ENCODE measurements around the gene SUPT4H1.

Gene SUPT4H1

DNA sequence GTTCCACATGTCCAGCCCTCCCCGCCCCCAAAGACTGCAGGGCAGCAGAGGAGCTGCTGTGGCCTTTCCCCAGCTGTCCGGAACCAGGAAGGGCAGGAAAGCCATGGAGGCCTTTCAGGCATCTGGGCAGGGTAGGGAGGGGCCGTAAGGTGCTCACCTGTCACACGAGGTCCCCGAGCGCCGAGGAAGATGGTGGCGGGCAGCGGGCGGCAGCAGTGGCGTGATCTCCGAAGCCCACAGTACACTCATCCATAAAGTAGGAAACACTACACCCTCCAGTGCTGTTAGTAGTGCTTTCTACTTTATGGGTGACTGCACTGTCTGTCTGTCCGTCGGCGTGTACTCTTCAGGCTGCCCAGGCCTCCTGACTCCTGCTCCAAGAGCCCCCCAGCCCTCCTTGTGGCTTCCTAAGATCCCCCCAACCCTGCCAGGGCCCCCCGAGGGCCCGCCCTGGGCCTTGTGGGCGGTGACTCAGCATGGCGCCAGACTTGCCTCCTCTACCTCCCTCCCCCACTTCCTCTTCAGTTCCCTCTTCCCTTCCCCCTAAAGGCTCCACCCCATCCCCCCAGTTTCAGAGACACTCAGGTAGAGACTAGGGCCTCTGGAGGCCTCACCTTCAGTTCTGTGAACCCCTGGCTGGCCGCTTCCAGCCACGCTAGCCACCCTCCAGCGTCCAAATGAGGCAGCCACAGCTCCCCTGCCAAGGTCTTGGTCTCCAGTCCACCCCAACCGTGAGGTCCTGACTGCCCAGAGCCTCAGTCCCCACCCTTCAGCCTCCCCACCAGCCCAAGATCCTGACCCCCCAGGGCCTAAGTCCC, 20.8 kb downstream of the SUPT4H1 start:
- DNase-seq: peak in 3 of 51 donors; percentile 5 to 22 (median 16)

DNA sequence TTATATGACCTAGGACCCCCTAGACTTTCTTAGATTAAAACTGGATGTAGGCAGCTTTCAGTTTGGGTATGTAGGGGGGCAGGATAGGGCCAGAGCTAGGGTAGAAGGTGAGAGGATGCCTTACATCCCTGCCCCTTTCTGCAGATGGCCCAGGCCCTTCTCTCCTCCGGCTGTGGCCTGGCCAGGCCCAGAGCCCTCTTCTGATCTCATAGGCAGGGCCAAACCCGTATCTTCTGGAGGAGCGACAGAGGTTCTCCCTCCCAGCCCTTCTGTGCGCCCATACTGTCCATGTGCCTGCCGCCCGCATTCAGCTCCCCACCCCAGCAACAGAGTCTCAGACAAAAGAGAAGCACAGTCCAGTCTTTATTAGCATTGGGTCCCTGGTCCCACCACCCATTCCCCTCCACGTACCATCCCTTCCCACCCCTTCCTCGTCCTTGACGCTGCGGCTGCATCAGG, 21.4 kb downstream of the SUPT4H1 start:
- no peak for DNase-seq

DNA sequence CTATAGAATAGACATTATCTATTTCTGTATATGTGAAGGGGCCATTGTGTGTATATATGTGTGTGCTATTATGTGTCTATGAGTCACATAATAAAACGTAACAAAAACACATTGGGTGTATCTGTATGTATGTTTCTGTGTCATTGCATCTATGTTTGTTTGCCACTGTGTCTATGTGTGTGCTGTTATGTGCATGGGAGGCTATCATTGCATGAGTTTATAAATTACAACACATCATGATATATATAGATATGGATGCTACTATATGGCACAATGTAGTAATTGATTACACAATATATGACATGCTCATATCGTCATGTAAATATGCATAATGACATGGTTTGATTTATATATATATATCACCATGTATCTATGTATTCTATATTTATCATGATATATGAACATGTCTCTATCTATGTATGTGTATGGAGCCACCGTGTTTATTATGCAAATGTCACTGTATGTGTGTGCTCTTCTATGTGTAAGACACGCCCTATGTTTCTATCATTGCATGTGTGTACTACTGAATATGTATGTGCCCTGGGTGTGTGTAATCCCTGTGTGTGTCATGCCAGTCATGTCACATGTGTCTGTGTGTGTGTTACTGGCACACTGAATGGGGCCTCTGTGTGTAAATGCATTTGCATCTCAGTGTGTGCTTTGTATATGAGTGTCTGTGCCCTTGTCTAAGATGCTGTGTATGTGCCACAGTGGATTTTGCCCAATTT, 22.0 kb downstream of the SUPT4H1 start:
- DNase-seq: no peak

DNA sequence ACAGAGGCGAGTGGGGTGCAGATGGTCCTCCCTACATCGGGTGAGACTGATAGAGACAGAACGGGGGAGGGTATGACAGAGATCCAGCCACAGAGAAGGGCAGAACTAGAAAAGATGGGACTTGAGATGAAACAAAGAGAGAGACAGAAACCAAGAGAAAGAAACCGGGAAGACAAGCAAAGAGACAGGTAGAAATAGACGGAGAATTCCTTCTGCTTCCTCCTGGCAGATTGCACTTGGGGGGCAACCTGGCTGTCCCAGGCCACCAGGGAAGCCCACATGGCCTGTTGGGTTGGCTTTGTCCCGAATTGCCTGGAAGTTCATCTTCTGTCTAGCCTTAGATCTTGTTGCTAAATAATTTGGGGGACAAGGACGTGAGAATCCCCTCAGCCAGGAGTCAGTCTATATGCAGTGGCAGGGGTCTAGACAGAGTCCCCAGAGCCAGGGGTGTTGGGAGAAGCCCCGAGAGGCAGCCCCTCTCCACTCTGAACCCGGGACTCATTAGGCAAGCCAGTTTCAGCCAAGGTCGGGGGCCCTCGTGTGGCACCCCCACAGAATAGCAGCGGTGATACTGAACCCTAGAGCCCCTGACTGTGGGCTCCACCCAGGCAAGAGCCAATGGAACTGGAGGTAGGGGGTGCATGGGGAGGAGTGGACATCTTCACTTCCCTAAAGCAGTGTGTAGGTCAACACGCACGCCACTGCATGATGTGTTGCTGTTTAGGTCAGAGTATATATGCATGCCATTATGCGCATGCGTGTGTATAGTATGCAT, 22.8 kb downstream of the SUPT4H1 start:
- peak in 19 of 51 donors; percentile 16 to 54 (median 41) for DNase-seq

GRCh38 chr17:58328195-58329034, 23.6 kb downstream of the SUPT4H1 start, which contains the start of gene TSPOAP1:
TSS of gene TSPOAP1 (minus strand) at chr17:58328795. CDS start at chr17:58327920, 875 bp downstream.
- DNase-seq: peak in 38 of 51 donors; percentile 25 to 81 (median 56)

- peak in 1 of 51 donors; percentile 17 for DNase-seq
These were observed 24.4 kb downstream of the SUPT4H1 start for GRCh38 chr17:58327363-58328194.

DNA sequence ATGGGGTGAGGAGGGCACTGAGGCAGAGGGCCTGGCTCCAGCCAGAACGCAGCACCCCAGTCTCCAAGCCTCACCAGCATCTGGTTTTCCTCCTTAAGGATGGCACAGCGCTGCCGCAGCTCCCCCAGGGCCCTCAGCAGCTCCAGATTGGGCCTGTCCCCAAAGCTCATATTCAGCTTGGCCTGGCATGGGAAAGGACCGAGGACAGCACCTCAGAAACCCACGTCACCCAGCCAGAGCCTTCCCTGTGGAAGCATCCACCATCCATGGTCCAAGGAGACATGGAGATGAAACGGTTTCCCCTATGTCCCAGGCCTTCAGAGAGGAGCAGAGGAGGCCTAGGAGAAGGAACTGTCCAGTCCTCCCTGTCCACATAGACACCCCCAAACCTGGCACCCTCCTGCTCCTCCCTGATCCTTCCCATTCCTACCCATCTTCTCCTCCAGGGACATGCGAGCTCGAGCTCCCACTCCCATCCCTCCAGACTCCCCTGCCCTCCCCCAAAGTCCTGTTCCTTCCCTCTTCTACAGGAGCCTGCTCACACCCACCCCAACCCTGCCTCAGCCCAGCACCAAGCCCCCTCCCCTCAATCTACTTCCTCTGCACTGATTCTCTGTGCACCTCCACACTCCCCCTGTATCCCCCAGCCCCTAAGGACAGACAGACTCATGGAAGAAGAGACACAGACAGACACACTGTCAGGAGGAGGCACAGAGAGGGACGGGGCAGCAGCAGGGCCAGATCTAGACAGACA, 25.2 kb downstream of the SUPT4H1 start:
- no peak for DNase-seq

- peak in 4 of 51 donors; percentile 16 to 48 (median 26) for DNase-seq
These were observed 26.0 kb downstream of the SUPT4H1 start for GRCh38 chr17:58325976-58326468.

DNA sequence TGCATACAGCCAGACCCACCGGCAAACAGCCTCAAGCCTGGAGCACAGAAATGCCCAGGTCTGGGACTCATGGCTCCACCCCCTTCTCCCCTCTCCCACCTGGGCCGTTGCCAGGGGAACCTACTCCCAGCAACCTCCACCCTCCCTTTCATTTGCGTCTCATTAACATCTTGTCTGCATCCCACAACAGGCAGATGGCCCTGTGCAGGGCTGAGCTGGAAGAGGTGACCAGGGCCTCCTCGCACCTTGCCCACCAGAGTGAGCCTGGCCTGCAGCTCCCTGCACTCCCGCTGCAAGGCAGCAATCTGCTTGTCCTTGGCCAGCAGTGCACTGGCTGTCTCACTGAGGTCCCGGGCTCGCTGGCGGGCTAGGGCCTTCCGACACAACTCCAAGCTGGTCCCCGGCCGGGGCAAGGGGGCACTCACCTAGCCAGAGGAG, 26.7 kb downstream of the SUPT4H1 start:
- DNase-seq: peak in 9 of 51 donors; percentile 16 to 72 (median 30)

GRCh38 chr17:58324409-58325288, 27.4 kb downstream of the SUPT4H1 start:
- peak in 14 of 51 donors; percentile 16 to 72 (median 30) for DNase-seq

- no peak for DNase-seq
These were observed 28.0 kb downstream of the SUPT4H1 start for GRCh38 chr17:58324056-58324408.

DNA sequence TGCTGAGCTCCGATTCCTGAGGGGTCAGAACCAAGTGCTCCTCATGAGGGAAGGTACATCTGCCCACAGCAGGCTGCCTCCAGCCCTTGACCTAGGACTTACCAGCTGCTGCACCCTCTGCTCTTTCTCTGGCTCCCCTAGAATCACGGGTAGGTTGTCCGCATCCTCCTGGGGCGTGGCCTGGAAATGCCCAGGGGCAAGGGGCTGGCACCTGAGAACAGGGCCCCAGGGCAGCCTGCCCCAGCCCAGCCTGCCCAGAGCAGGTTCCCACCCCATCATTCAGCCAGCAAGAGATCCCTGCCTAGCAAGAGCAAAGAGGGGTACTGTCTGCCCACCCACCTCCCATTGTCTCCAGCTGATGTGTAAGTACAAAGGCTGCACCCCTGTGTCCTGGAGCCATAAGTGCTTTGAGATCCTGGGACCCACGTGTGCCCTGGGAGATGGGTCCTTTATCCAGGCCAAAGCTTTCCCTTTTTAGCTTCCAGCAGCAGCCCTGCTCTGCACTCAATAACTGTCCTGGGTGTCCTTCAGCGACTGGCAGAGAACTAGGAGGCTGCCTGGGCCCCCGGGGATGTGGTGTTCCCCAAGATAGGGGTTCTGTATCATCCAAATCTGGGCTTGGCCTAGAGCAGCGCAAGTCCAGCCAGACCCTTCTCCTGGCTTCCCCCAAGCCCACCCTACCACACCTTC, 28.5 kb downstream of the SUPT4H1 start:
- no peak for DNase-seq

DNA sequence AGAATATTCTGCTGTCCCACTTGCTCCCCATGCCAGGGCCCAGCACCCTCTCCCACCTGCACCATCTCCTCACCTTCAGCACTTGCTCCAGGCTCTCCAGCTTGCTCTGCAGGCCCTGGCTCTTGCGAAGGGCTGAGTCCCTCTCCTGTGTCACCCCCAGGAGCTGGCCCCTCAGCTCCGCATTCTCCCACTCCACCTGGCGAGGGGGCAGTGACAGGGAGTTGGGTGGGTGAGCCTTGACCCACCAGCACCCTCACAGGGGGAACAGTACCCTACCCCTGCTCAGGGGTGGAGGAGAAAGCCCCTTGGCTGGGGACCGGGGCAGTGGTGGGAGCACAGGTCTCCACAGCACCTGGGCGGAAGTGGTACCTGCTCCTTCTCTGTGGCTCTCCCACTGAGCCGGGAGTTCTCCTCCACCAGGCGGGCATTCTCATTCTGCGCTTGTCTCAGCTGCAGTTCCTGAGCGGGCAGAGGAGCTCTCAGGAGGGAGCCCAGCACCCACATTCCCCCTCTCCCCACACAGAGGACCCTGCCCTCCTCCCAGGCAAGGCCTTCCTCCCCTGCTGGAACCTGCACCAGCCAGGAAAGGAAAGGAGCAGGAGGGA, 29.3 kb downstream of the SUPT4H1 start:
- DNase-seq: no peak

- no peak for DNase-seq
These were observed 30.2 kb downstream of the SUPT4H1 start for GRCh38 chr17:58321571-58322525.

DNA sequence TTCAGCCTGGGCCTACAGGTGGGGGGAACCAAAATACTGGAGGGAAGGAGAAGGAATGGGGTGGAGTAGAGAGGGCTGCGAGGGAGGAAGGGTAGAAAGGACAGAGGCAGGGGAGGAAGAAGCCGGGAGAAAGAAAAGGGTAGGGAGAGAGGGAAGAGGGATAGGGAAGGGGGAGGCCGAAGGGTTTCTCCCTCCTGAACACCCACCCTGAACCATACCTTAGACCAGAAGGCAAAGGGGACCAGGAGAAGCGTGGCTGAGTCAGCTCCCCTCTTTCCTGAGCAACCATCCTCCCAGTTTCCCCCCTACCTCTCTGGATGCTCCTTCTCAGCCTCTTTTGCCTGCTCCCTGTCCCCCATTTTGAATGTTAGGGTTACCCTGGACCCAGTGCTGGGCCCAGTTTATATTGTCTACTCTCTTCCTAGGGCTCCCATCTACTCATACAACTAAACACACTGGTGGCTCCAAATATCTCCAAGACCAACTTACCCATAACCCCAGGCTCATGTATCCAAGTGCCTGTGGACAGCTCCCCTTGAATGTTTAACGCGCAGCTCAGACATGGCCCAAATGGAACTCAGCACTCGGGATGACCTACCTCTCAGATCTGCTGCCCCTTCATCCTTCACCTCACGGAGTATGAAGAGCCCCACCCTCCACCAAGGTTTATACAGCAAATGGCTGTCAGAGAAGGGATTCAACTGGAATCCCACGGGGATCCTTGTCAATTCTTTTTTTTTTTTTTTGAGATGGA, 31.3 kb downstream of the SUPT4H1 start:
- DNase-seq: no peak

All from hypothalamus (tissue), 51 donors.